Activated CD8-positive, alpha-beta memory T cell treated with anti-CD3 and anti-CD28 coated beads, Interleukin-2, amount 10 ng/mL, durations not matched to agents 7 days and 5 days (primary cell): ENCODE data around the gene CMTM8. TPM values are rescaled to one million over a fixed set of nuclear protein-coding genes. Genes with fewer than 3 reads are reported as not detected.
A peak's percentile ranks its signal among the peaks of the same experiment; 100 is the strongest.
"Not testable (repeated sequence)": the region's sequence is repeated elsewhere in the genome, so short reads cannot be mapped to it uniquely, and the experiment has no call there.

Experiments
- ATAC-seq: fragments of 150-1000 bp; cut with Tn5 transposase; one replicate; pipeline ENCODE4 v1.10.0; 2021; ENCODE audit warnings: moderate library complexity
- CTCF ChIA-PET: fragments of 350-600 bp; sonication (Branson Sonifier 250); formaldehyde crosslinking; loops from one replicate; lab custom pipeline; 2021; ENCODE audit warnings: antibody characterized with exemption; lab: Charles Lee
- DNase-seq: peaks from one replicate; pipeline ENCODE4 v3.0.0-alpha.2; 2020
- H3K27ac Mint-ChIP-seq: one replicate; pipeline ENCODE4 v1.8.0; 2021; ENCODE audit warnings: mild to moderate bottlenecking, mixed read lengths
- H3K27me3 Mint-ChIP-seq: one replicate; pipeline ENCODE4 v1.8.0; 2021; ENCODE audit warnings: mixed read lengths
- H3K36me3 Mint-ChIP-seq: one replicate; pipeline ENCODE4 v1.8.0; 2021; ENCODE audit warnings: mild to moderate bottlenecking, mixed read lengths
- H3K4me1 Mint-ChIP-seq: one replicate; pipeline ENCODE4 v1.8.0; 2021; ENCODE audit warnings: mixed read lengths
- H3K4me3 Mint-ChIP-seq: one replicate; pipeline ENCODE4 v1.8.0; 2021; ENCODE audit warnings: mild to moderate bottlenecking, moderate library complexity, mixed read lengths
- H3K9me3 Mint-ChIP-seq: one replicate; pipeline ENCODE4 v1.8.0; 2022; ENCODE audit warnings: low read depth, mixed read lengths
- total RNA-seq, 2 experiments: library from RNA; stranded (reverse); gene quantifications; one replicate each; pipeline ENCODE4 v1.2.3, GENCODE V29; 2021

The CMTM8 gene
- total RNA-seq, 2 experiments from 2014 or later: 4.0 to 4.4 TPM

DNA sequence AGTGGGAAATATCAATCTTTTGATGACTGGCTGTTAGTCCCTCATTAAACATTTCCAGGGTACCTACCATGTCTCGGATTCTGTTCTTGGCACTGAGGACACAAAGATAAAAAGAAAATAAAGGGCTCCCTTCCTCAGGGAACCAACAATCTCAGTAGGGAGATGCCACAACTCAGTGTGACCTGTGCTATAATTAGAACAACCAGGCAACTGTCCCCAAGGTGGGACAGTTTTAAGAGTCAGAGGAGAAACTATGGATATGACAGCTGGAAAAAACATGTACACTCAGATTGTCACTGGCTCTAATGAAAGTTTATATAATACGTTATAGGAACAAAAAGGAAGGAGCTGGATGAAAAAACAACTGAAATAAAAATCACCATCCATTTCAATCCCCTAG is 23.3 kb upstream of the CMTM8 start:
- no peaks in the 10 kb centered on the region for H3K36me3 Mint-ChIP-seq
- no peak for DNase-seq
- peaks cover 7% of the 10 kb centered on the region for H3K27me3 Mint-ChIP-seq
- peaks cover 4% of the 10 kb centered on the region for H3K9me3 Mint-ChIP-seq
- ATAC-seq: no peak
- no peak overlapping the region for H3K27ac Mint-ChIP-seq
- no peaks in the 10 kb centered on the region for H3K4me1 Mint-ChIP-seq
- no peak overlapping the region for H3K4me3 Mint-ChIP-seq
- CTCF ChIA-PET: no interaction called here

DNA sequence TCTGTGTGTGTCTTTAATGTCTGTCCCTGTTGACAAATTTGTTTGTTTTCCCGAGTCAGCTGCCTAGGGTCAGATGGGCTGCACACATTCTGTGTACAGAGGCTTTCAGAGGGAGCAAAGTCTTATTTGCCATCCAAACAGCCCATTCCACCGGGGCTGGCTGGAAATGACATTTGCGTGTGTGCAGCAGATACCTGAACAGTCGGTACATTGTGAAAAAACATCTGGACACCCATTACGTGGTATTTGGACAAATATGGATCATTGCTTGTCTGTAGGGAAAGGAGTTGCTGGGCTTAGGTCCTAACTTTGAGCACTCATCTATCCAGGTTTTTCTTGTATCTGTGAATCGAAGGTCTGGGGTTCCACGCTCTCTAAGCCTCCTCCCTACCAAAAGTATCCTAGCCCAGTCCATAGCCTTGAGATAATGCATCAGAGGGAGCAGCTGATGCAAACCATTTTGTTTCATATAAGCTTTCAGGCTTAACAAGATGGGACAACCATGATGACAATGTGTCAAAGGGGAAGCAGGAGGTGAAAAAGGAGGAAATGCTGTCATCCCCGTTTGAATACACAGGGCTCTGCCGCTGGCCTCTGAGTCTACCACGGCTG is 22.2 kb upstream of the CMTM8 start:
- Mint-ChIP-seq H3K27ac (no peak overlapping the region), H3K4me3 (no peak overlapping the region), H3K27me3 (peaks cover 7% of the 10 kb centered on the region), H3K9me3 (peaks cover 4% of the 10 kb centered on the region), H3K36me3 (no peaks in the 10 kb centered on the region), H3K4me1 (no peaks in the 10 kb centered on the region)
- no peak for ATAC-seq
- DNase-seq: no peak
- CTCF ChIA-PET: no interaction called here

DNA sequence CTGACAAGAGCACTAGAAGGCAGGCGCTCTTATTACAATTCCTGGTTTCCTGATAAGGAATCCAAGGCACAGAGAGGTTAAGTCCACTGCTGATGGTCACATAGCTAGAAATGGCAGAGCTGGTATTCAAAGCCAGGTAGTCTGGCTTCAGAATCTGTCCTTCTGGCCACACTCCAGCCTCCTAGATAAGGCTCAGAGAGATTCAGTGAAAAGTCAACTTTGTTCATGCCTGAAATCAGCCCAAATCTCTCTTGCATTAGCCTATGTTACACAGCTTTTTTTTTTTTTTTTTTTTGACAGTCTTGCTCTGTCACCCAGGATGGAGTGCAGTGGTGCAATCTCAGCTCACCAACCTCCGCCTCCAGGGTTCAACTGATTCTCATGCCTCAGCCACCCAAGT is 21.1 kb upstream of the CMTM8 start:
- CTCF ChIA-PET: interaction anchor here (0.7 kb wide), 1 partner anchor 1638 kb away, joined by 3 read pairs; no protein-coding TSS in a partner anchor
- H3K27ac Mint-ChIP-seq: no peak overlapping the region
- H3K27me3 Mint-ChIP-seq: peaks cover 7% of the 10 kb centered on the region
- H3K9me3 Mint-ChIP-seq: peaks cover 4% of the 10 kb centered on the region
- H3K36me3 Mint-ChIP-seq: no peaks in the 10 kb centered on the region
- H3K4me3 Mint-ChIP-seq: no peak overlapping the region
- no peaks in the 10 kb centered on the region for H3K4me1 Mint-ChIP-seq
- DNase-seq (no peak), ATAC-seq (no peak)

DNA sequence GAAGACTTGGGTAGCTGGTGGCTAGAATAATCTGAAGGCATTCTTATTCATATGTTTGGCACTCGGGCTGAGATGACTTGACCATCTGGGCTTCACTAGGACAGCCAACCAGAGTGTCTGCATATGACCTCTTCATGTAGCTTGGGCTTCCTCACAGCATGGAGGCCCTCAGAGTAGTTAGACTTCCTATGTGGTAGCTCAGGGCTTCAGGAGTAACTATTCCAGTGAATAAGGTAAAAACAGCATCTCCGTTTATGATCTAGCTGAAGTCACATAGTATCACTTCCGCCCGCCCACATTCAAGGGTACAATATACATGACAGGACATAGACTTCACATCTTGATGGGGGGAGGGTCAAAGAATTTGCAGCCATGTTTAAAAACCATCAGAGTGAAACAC is 18.9 kb upstream of the CMTM8 start:
- H3K9me3 Mint-ChIP-seq: peaks cover 4% of the 10 kb centered on the region
- H3K27ac Mint-ChIP-seq: no peak overlapping the region
- H3K4me1 Mint-ChIP-seq: no peaks in the 10 kb centered on the region
- H3K4me3 Mint-ChIP-seq: no peak overlapping the region
- H3K36me3 Mint-ChIP-seq: no peaks in the 10 kb centered on the region
- no peak for ATAC-seq
- H3K27me3 Mint-ChIP-seq: peaks cover 14% of the 10 kb centered on the region
- no peak for DNase-seq
- CTCF ChIA-PET: interaction anchor here (1.4 kb wide), 1 partner anchor 42 kb away, joined by 3 read pairs; no protein-coding TSS in a partner anchor

DNA sequence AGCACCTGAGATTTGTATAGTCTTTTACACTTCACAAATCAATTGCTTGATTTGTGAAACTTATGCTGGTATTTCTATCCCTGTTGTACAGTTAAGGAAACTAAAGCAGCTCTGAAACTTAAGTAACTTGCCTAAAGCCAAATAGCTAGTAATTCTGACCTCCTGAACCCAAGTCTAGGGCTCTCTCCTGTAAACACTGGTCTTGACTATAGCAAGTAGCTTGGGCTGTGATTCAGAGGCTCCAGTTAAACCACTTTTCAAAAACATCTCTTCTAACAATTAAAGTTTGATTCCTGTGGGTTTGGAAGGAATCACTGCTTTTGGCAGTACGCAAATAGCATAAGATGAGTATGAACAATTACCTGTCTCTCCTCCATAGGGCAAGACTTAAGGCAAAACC is 18.5 kb upstream of the CMTM8 start:
- CTCF ChIA-PET: interaction anchor here (1.4 kb wide), 1 partner anchor 42 kb away, joined by 3 read pairs; no protein-coding TSS in a partner anchor
- Mint-ChIP-seq H3K27me3 (peaks cover 14% of the 10 kb centered on the region), H3K9me3 (peaks cover 4% of the 10 kb centered on the region), H3K4me3 (no peak overlapping the region), H3K27ac (no peak overlapping the region), H3K4me1 (no peaks in the 10 kb centered on the region), H3K36me3 (no peaks in the 10 kb centered on the region)
- no peak for ATAC-seq
- DNase-seq: no peak

DNA sequence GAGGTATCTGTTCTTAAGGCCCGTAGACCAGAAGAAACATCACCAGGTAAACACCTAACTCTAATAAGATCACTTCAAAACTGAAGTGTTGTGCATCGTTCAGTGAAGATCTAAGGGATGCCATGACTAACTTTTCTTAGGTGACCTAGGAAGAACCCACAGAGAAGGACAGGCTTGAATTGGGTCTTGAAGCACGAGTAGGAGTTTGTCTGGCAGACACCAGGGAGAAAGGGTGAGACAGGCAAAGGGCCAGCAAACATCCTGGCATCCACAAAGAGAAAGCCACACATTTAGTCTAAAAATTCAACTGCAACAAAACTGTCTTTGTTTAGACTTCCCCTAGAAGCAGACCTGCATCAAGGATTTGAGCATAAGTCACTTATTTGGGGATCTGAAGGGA is 15.5 kb upstream of the CMTM8 start:
- CTCF ChIA-PET: no interaction called here
- Mint-ChIP-seq H3K36me3 (no peaks in the 10 kb centered on the region), H3K27me3 (peaks cover 26% of the 10 kb centered on the region), H3K9me3 (peaks cover 4% of the 10 kb centered on the region), H3K27ac (no peak overlapping the region), H3K4me1 (no peaks in the 10 kb centered on the region), H3K4me3 (no peak overlapping the region)
- DNase-seq (no peak), ATAC-seq (no peak)

DNA sequence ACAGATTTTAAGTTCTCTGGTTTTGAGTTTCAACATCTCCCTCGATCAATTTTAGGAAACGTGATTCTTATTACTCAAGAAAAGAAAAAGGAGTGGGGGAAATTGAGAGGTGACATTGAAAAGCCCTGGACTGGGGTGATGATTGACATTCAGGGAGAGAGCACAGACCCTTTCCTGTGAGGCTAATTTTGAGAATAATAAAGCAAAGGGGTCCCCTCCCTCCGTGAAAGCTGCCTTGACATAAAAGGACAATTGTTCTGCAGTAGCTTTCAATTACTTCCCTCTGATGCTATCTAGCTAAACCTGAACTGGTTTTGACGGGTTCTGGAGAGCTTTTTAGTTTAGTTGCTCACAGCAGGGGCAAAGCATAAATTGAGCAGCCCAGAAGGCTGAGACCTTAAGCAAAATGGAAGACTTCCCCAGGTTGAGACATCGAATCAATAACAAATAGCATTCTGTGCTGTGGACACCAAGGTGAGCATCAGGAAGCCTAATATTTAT is 14.4 kb upstream of the CMTM8 start:
- Mint-ChIP-seq H3K27me3 (peaks cover 21% of the 10 kb centered on the region), H3K4me1 (no peaks in the 10 kb centered on the region), H3K4me3 (no peak overlapping the region), H3K27ac (no peak overlapping the region), H3K36me3 (no peaks in the 10 kb centered on the region), H3K9me3 (peaks cover 4% of the 10 kb centered on the region)
- CTCF ChIA-PET: no interaction called here
- ATAC-seq: no peak
- no peak for DNase-seq

DNA sequence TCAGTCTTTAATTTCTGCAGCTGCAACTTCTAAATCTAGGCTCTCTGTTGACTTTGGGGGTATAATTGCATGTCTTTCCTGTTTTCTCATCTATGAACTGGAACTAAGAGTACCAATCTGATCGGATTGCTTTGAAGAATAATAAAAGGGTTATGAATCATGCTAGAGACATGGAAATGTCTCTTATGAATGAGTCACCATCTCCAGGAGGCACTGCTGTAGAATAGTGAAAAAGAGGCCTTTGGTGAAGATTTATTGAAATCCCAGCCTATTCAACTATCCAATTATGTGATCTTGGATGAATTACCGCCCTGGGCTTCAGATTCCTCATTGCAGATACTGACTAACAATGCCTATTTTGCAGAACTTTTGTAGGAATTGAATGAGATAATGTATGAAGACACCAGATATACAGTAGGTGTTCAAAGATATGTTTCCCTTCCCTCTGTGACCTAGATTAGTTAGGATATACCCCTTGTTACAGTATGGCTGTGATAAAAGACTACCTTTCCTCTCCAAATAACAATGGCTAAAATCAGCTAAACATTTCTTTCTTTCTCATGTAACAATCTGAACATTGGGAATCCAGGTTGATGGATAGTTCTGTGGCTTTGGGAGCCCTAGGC is 11.5 kb upstream of the CMTM8 start:
- H3K4me1 Mint-ChIP-seq: no peaks in the 10 kb centered on the region
- no peak for ATAC-seq
- H3K36me3 Mint-ChIP-seq: no peaks in the 10 kb centered on the region
- no peak overlapping the region for H3K4me3 Mint-ChIP-seq
- peaks cover 19% of the 10 kb centered on the region for H3K27me3 Mint-ChIP-seq
- no peak overlapping the region for H3K27ac Mint-ChIP-seq
- CTCF ChIA-PET: no interaction called here
- H3K9me3 Mint-ChIP-seq: no peaks in the 10 kb centered on the region
- DNase-seq: no peak

DNA sequence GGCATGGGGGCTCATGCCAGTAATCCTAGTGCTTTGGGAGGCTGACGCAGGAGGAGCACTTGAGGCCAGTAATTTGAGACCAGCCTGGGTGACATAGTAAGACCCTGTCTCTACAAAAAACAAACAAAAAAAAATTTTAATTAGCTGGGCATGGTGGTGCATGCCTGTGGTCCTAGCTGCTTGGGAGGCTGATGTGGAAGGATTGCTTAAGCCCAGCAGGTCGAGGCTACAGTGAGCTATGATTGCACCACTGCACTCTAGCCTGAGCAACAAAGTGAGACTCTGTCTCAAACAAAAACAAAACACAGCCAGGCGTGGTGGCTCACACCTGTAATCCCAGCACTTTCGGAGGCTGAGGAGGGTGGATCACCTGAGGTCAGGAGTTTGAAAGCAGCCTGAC is 9.7 kb upstream of the CMTM8 start:
- not testable (repeated sequence) for H3K27ac Mint-ChIP-seq, ATAC-seq, H3K36me3 Mint-ChIP-seq, H3K9me3 Mint-ChIP-seq, H3K4me1 Mint-ChIP-seq, H3K4me3 Mint-ChIP-seq, DNase-seq
- H3K27me3 Mint-ChIP-seq: peaks cover 20% of the 10 kb centered on the region
- CTCF ChIA-PET: interaction anchor here (1.3 kb wide), 1 partner anchor 12 kb away, joined by 3 read pairs; no protein-coding TSS in a partner anchor

DNA sequence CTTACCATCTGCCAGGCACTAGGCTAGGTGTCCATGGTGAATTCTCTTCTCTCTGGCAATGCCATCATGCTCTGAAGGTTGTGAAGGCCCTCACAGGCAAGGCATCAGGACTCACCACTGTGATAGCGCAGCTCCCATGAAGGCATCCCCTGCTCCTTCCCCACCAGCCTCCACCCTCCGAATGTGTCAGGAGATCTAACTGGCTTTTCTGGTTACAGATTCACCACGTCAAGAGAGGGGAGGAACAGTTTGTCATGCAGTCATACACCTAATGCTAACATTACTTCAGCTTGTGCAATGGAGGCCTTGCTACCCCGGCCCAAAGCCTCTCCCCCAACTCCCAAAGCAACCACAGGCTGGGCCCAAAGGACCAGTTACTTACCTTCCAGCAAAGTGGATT is 8.9 kb upstream of the CMTM8 start:
- DNase-seq (no peak), ATAC-seq (no peak)
- H3K36me3 Mint-ChIP-seq: no peaks in the 10 kb centered on the region
- no peak overlapping the region for H3K4me3 Mint-ChIP-seq
- CTCF ChIA-PET: no interaction called here
- no peaks in the 10 kb centered on the region for H3K4me1 Mint-ChIP-seq
- H3K27ac Mint-ChIP-seq: no peak overlapping the region
- peaks cover 13% of the 10 kb centered on the region for H3K27me3 Mint-ChIP-seq
- no peaks in the 10 kb centered on the region for H3K9me3 Mint-ChIP-seq

DNA sequence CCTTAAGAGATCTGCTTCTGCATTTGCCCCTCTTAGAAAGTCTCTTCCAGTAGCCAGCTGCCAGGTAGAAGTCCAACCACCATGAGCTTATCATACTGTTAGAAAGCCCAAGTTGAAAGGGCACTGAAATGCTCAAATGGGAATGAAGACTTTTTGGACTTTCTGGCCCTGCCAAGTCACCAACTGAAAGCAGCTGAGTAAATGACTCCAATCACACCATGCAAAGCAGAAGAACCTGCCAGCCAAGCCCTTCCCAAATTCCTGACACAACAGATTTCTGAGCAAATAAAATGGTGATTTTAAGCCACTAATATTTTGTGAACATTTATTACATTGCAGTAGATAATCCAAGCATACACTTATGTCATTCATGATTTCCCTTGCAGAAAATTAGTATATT is 2.1 kb upstream of the CMTM8 start:
- CTCF ChIA-PET: no interaction called here
- Mint-ChIP-seq H3K4me3 (no peak overlapping the region), H3K27me3 (peaks cover 30% of the 10 kb centered on the region), H3K9me3 (peaks cover 5% of the 10 kb centered on the region), H3K4me1 (peaks cover 13% of the 10 kb centered on the region), H3K27ac (no peak overlapping the region), H3K36me3 (peaks cover 10% of the 10 kb centered on the region)
- DNase-seq (no peak), ATAC-seq (no peak)

DNA sequence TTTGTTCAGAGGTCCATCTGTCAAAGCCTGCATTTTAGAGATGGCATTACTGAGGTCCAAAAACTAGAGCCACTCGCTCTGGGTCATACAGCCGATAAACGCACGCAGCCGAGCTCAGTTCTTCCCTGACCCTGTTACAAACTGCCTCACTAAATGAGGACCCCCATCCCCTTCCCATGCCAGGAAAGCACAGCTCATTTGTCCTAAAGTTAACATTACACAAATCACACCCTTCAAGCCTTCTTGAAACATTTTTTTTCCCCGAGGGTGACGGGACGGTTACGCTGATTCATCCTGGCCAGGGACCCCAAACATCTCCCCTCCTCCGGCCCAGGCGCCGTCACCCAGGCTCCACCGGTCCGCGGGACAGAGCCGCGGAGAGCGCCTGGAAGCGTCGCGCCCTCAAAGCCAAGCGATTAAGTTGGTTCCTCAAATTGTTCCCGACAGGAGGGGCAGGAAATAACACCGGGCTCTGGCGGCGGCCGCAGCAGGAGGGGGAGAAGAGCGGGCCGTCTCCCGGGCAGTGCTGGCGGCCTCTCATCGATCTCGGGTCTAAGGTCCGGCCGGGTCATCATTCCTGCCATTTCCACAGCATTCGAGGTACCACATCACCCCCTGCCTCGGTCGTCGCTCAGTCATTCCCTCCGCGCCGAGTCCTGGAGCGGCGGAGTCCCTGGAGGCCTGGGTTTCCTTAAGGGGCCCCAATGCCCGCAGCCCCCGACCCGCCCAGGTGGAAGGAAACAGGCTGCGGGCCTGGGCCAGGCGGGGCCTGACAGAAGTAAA is 619 bp upstream of the CMTM8 start:
- H3K4me3 Mint-ChIP-seq: peak overlapping the region; percentile 35
- peaks cover 28% of the 10 kb centered on the region for H3K27me3 Mint-ChIP-seq
- DNase-seq: no peak
- ATAC-seq: no peak
- peaks cover 13% of the 10 kb centered on the region for H3K4me1 Mint-ChIP-seq
- H3K36me3 Mint-ChIP-seq: peaks cover 12% of the 10 kb centered on the region
- H3K9me3 Mint-ChIP-seq: peaks cover 5% of the 10 kb centered on the region
- CTCF ChIA-PET: interaction anchor here (2.5 to 3.0 kb wide), 2 partner anchors 51 to 58 kb away, joined by 11 to 14 read pairs; no protein-coding TSS in a partner anchor
- no peak overlapping the region for H3K27ac Mint-ChIP-seq

DNA sequence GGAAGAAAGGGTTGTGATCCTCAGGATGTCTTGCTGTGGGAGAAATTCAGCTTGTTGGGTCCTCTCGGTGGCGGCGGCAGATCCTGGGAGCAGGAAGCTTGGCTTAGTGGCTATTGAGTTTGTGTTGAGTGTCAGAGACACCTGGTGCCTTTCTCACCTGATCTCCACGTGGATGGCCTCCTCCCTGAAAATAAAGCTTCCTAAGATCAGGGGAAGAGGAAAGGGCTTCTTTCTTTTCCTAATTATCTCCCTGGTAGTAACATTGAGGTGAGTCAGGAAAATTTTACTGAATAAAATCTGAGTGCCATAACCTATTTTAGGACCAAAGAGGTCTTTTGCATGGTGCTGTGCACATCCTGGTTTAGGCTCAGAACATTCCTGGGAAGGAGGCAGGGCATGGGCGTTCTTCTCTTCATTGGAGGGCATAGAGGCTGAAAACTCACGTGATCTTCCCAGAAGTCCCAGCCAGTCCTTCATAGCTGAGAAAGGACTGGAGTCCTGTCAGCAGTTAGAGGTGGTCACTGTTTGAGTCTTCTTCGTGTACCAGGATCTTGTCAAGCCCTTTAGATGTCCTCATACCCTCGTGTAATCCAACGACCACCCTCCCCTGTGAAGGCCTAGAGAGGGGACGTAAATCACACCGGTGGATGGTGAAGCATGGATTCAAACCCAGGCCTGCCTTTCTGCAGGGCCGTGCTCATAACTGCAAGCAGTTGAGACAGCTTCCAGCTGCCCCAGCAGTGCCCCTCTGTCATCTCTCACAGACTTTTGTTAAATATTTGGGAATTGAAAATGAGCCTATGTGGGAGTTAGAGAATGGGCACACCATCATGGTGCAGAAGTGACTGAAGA is 1.1 kb downstream of the CMTM8 start:
- ATAC-seq: no peak
- peak overlapping the region; percentile 77 for H3K4me3 Mint-ChIP-seq
- H3K36me3 Mint-ChIP-seq: peaks cover 13% of the 10 kb centered on the region
- no peak overlapping the region for H3K27ac Mint-ChIP-seq
- peaks cover 13% of the 10 kb centered on the region for H3K4me1 Mint-ChIP-seq
- peaks cover 5% of the 10 kb centered on the region for H3K9me3 Mint-ChIP-seq
- CTCF ChIA-PET: interaction anchor here (0.6 to 3.0 kb wide), 14 partner anchors 9 to 219 kb away, joined by 3 to 14 read pairs (median 3); no protein-coding TSS in a partner anchor
- peaks cover 28% of the 10 kb centered on the region for H3K27me3 Mint-ChIP-seq
- DNase-seq: no peak
